OCI-LY3 (cell line): ENCODE results near the gene MACROD1.

ENCODE experiments used
- EZH2phosphoT487 ChIP-seq: fragments of 200-600 bp; shearing (Covaris generic); IDR thresholded peaks from 2 replicates; pipeline ENCODE4 v1.6.1; 2018; ENCODE audit warnings: antibody characterized with exemption, mixed run types, low read depth
- TF ChIP-seq, protein P1 (sequence below): fragments of 200-600, 300-600 bp; sonication (generic); IDR thresholded peaks from 2 replicates; pipeline ENCODE4 v1.5.1; 2014; ENCODE audit warnings: antibody characterized with exemption, low read length, low read depth

DNA sequence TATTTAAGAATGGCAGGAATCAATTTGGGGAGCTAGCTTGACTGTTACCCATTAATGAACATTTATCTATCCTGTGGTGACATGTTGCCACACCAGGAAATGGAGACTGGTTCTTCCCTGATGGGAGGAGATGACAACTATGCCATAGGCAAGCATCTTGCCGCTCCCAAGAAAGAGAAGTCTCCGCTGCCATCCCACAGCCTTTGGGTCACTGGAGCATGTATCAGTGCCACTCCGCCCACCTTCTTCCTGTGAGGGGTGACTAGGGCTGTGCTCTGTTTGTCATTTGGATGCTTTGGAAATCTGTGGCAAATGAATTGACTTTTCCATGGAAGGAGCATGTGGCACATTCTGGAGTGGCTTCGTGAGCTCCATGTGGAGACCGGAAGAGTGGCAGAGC, 26.5 kb upstream of the MACROD1 start:
- TF ChIP-seq, protein P1, sequence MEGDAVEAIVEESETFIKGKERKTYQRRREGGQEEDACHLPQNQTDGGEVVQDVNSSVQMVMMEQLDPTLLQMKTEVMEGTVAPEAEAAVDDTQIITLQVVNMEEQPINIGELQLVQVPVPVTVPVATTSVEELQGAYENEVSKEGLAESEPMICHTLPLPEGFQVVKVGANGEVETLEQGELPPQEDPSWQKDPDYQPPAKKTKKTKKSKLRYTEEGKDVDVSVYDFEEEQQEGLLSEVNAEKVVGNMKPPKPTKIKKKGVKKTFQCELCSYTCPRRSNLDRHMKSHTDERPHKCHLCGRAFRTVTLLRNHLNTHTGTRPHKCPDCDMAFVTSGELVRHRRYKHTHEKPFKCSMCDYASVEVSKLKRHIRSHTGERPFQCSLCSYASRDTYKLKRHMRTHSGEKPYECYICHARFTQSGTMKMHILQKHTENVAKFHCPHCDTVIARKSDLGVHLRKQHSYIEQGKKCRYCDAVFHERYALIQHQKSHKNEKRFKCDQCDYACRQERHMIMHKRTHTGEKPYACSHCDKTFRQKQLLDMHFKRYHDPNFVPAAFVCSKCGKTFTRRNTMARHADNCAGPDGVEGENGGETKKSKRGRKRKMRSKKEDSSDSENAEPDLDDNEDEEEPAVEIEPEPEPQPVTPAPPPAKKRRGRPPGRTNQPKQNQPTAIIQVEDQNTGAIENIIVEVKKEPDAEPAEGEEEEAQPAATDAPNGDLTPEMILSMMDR: no peak
- TF ChIP-seq EZH2phosphoT487: no peak
